ENCODE results near the gene INAFM1. TPM values are rescaled to one million over a fixed set of nuclear protein-coding genes. Genes with fewer than 3 reads are reported as not detected.

Gene INAFM1
- total and polyA plus RNA-seq, 4 donors, result 1.5 to 2.5 (median 1.9) TPM

- Histone ChIP-seq H3K4me3 (ENCODE audit: low read depth in 1 of 3, low read length in 3 of 3) (peak overlapping the region in 1 of 3 donors; percentile 76), H3K4me1 (ENCODE audit: control insufficient read depth in 4 of 4, insufficient read depth in 4 of 4, low read length in 3 of 4) (peaks cover 7 to 14% (median 10%) of the 10 kb centered on the region in 4 donors), H3K9me3 (ENCODE audit: control insufficient read depth in 4 of 4, low read length in 3 of 4) (no peaks in the 10 kb centered on the region), H3K27me3 (ENCODE audit: control insufficient read depth in 4 of 4, insufficient read depth in 4 of 4, low read length in 3 of 4) (no peaks in the 10 kb centered on the region), H3K9ac (ENCODE audit: low read depth in 1 of 2, low read length in 2 of 2) (no peak overlapping the region), H3K27ac (ENCODE audit: low read depth in 1 of 2, low read length in 2 of 2) (peak overlapping the region; percentile 83 to 86), H3K36me3 (ENCODE audit: control insufficient read depth in 4 of 4, insufficient read depth in 3 of 4, low read depth in 1 of 4, low read length in 3 of 4) (peaks cover 9 to 23% (median 13%) of the 10 kb centered on the region in 4 donors)
- DNase-seq (ENCODE audit: low spot score), result peak; percentile 100
- WGBS, result 1% methylated on average over 52 of the region's 52 CpGs
- no peak for TF ChIP-seq GABPA (IDR thresholded peaks at IDR 0.05 in 1 of 2, conservative IDR thresholded peaks at IDR 0.05 in 1 of 2)
- peak; percentile 91 for TF ChIP-seq ATF3 (IDR thresholded peaks at IDR 0.05)
- no peak for TF ChIP-seq RAD21 (IDR thresholded peaks at IDR 0.05)
- peak in 1 of 2 donors; percentile 7 for TF ChIP-seq JUND (IDR thresholded peaks at IDR 0.05)
- TF ChIP-seq MAX (IDR thresholded peaks at IDR 0.05), result no peak
- no peak for TF ChIP-seq HNF4G (IDR thresholded peaks at IDR 0.05)
- TF ChIP-seq FOXA2 (IDR thresholded peaks at IDR 0.05), result no peak
- no peak for TF ChIP-seq RXRA (IDR thresholded peaks at IDR 0.05)
- TF ChIP-seq TAF1 (conservative IDR thresholded peaks at IDR 0.05), result no peak
- peak; percentile 82 for TF ChIP-seq SP1 (IDR thresholded peaks at IDR 0.05)
- peak in 1 of 2 donors; percentile 4 for TF ChIP-seq HNF4A (conservative IDR thresholded peaks at IDR 0.05)
- TF ChIP-seq ZBTB33 (IDR thresholded peaks at IDR 0.05), result no peak
- TF ChIP-seq REST (IDR thresholded peaks at IDR 0.05), result no peak
- TF ChIP-seq CTCF (IDR thresholded peaks at IDR 0.05; ENCODE audit: low read depth, low read length, missing input control), result no peak
- no peak for TF ChIP-seq FOXA1 (IDR thresholded peaks at IDR 0.05)
- TF ChIP-seq YY1 (IDR thresholded peaks at IDR 0.05), result no peak
- TF ChIP-seq NR2F2 (IDR thresholded peaks at IDR 0.05), result no peak
- TF ChIP-seq EGR1 (IDR thresholded peaks at IDR 0.05; ENCODE audit: low read depth in 2 of 2), result peak; percentile 11 to 46
These were observed 17.8 kb upstream of the INAFM1 start for GRCh38 chr19:47256693-47257410.

Data from liver (tissue), 9 donors.